Measurements from ENCODE around the gene KRTAP5-8.

- no peak for TF ChIP-seq RAD21 (IDR thresholded peaks at IDR 0.05)
- no peak for TF ChIP-seq CTCF (IDR thresholded peaks at IDR 0.05; ENCODE audit: low read depth, low read length, missing input control)
- TF ChIP-seq ZBTB33 (IDR thresholded peaks at IDR 0.05): no peak
These were observed 27.4 kb downstream of the KRTAP5-8 start, which contains the start of gene KRTAP5-10 for GRCh38 chr11:71565263-71565662.
